Heart left ventricle (tissue), 13 donors: ENCODE results near the gene KPNA6.

Source experiments
- POLR2A ChIP-seq, 2 donors: fragments of 450-650 bp; IDR thresholded peaks; one replicate each; pipeline ENCODE4 v1.6.1; 2017; ENCODE audit warnings: antibody characterized with exemption in 2 of 2, mild to moderate bottlenecking in 2 of 2, moderate library complexity in 2 of 2
- TF ChIP-seq, protein P1 (sequence below), 12 donors: fragments of 200-600 bp; sonication (generic) in 4 of 12; IDR thresholded peaks; one replicate each; pipeline versions ENCODE4 v1.5.0 to v1.8.0; 2018 to 2022; ENCODE audit warnings: antibody characterized with exemption in 12 of 12, mild to moderate bottlenecking in 5 of 12
- donor health status: ischemic (EF 13 %, LVEDD 7.1; RV severe dilation, severe dysfunction).
- donor health status: DM: no; HTN: yes; CAD: no.
- donor health status: DM: no; HTN: no; CAD: no.
- donor health status: ischemic (EF 25% LVEDD 6.9; RV normal size, moderate dysfunction).
- donor health status: ischemic (EF 25% LVEDD 5.7; RV mildly dilated, moderate dysfunction).
- donor health status: ischemic (EF 35%, LVEDD 5.7; RV mildly dilated, moderate dysfunction).
- donor health status: nonischemic (EF 11% LVEDD 7.7; RV severe dilation, severe dysfunction).
- donor health status: DM: yes; HTN: yes; CAD: no.
- donor health status: PGD.
- donor health status: ischemic (EF 29% LVEDD 5.4; RV normal size, mild dysfunction).
- donor health status: nonischemic (EF 23%, LVEDD 6.1; RV moderate dilation, normal function).

DNA sequence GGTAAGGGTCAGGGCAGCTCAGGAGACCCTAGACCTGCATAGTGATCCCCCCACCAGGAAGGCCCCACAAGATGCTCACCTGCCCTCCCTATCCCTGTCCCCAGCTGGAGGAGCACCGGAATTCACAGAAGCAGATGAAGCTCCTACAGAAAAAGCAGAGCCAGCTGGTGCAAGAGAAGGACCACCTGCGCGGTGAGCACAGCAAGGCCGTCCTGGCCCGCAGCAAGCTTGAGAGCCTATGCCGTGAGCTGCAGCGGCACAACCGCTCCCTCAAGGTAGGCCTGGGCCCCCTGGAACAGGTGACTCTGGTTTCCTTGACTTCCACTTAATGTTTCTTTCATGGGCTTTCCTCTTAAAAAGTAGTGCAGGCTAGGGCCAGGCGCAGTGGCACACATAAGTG is 80.0 kb downstream of the KPNA6 start:
- TF ChIP-seq, protein P1, sequence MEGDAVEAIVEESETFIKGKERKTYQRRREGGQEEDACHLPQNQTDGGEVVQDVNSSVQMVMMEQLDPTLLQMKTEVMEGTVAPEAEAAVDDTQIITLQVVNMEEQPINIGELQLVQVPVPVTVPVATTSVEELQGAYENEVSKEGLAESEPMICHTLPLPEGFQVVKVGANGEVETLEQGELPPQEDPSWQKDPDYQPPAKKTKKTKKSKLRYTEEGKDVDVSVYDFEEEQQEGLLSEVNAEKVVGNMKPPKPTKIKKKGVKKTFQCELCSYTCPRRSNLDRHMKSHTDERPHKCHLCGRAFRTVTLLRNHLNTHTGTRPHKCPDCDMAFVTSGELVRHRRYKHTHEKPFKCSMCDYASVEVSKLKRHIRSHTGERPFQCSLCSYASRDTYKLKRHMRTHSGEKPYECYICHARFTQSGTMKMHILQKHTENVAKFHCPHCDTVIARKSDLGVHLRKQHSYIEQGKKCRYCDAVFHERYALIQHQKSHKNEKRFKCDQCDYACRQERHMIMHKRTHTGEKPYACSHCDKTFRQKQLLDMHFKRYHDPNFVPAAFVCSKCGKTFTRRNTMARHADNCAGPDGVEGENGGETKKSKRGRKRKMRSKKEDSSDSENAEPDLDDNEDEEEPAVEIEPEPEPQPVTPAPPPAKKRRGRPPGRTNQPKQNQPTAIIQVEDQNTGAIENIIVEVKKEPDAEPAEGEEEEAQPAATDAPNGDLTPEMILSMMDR (IDR thresholded peaks at IDR 0.05): no peak
- TF ChIP-seq POLR2A (IDR thresholded peaks at IDR 0.05): no peak
